H1 (cell line): ENCODE results near the gene CDK5RAP2. TPM values are rescaled to one million over a fixed set of nuclear protein-coding genes. Genes with fewer than 3 reads are reported as not detected.

ENCODE experiments used
- CREB1 ChIP-seq: IDR thresholded peaks from 2 replicates; pipeline ENCODE4 v1.6.1; 2012; ENCODE audit warnings: inconsistent platforms
- polyA plus RNA-seq, 7 experiments: library from polyadenylated mRNA; depleted of rRNA in 3 of 7; stranded (reverse) in 5 of 7; unstranded in 2 of 7; fragments of >200 nt in 5 of 7; fragments of 200-250 nt in 2 of 7; gene quantifications; 1 replicate in 5 of 7; 2 replicates in 1 of 7; 4 replicates in 1 of 7; pipeline versions ENCODE4 v1.2.1 to v1.2.3, GENCODE V29; 2011 to 2013; ENCODE audit warnings: missing spikeins in 2 of 7, mixed read lengths in 2 of 7
- total RNA-seq: library from RNA; stranded (reverse); fragmentation: NEBNext Ultra II Directional; extraction: Animal tissue kit (Norgen Biotek cat#: 25700); gene quantifications from 2 replicates; pipeline ENCODE4 v1.2.1, GENCODE V29; 2021

The CDK5RAP2 gene
- total and polyA plus RNA-seq, 2 of the 8 experiments (the other 6 are each of a cell fraction or from before 2014, with no cell fraction given) = 19.8 to 49.4 TPM

DNA sequence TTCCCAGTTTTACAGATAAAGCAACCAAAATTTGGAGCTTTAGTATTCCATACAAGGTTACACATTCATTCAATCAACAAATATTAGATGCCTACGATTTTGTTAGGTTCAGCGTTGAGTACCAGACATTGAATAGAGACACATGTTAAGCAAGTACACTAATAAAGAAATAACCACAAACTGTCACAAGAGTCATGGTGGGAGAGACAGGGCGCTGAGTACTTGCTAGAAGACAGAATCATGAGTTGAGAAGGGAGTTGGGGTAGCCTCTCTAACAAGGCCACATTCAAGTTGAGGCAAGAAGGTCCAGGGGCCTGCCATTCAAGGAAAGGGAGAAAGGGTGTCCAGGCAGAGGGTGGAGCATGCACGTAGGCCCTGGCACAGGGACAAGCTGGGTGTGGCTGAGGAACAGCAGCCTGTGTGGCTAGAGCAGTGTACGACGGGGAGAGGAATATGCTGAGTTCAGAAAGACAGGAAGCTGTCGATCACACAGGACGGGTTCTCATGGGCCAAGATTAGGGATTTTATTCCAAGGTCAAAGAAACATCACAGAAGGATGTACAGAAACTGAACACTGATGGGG lies 17.0 kb downstream of the CDK5RAP2 start (continued):
- TF ChIP-seq CREB1 = no peak
